CD4-positive, alpha-beta T cell treated with Interferon gamma for 1 hour (primary cell): Measurements from ENCODE around the gene DOK6.

Experiments
- DNase-seq: peaks from one replicate; pipeline ENCODE4 v3.0.0-alpha.2; 2020

DOK6 gene

GRCh38 chr18:69444221-69444620 is 43.5 kb downstream of the DOK6 start:
- DNase-seq: no peak

DNA sequence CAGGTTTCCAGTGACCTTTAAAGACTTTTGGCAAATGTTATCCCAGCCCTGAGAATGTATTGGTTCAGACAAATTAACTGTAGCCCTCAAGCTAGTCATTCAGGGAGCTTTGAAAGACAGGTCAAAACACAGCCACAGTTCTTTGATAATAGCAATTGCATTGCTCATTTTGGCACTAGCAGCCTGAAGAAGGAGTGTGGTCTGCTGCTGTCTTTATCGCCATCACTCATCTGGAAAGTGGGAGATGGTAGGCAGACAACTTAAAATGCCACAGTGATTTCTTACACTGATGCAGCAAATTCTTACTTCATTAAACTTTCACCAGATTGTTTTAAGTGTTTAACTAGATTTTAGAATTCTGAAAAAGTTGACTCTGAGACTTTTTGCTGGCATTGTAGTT is 47.2 kb downstream of the DOK6 start:
- DNase-seq: no peak

- DNase-seq: no peak
Measured at GRCh38 chr18:69455125-69455524, 54.4 kb downstream of the DOK6 start.

DNA sequence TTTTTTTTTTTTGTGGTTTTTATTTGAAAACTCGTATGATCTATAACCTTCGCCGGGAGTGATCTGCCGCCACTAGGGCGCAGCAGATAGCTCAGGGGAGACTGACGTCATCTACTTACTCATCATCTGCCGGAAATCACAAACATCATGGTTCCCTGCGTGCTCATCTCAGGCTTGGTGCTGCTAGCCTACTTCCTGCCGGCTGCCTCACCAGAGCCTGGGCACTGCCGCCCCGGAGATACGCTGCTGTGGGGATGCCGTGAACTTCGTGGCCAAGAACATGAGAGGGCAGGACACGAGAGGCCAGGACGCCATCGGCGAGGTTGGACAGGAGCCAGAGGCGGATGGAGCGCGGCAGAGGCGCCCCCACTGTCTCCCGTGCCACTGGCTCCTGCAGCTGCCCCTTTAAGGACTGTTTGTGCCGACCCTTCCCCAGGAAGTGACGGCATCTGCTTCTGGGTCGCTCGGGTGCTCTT is 68.8 kb downstream of the DOK6 start:
- DNase-seq: no peak

GRCh38 chr18:69480460-69480859 is 79.8 kb downstream of the DOK6 start:
- no peak for DNase-seq

DNA sequence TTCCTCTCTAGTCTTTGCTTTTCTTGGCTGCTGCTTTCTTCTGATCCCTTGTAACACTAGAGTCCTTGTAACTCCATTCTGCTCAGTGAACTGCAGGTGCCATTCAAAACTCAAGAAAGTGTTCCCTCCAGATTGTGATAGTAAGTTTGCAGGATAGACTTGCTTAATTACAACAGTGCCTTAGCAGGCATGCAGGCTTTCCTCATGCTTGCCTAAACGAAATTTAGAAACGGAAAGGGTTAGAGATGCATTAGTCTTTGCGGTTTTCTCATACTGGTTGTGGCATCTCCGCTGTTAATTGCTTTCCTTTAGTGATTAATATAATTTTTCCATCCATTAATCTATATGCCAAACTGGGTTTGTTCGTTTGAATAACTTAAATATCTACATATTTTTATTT is 82.9 kb downstream of the DOK6 start:
- DNase-seq: no peak

- no peak for DNase-seq
Measured at GRCh38 chr18:69484699-69485396, 84.2 kb downstream of the DOK6 start.

- DNase-seq: no peak
Measured at GRCh38 chr18:69487488-69488394, 87.1 kb downstream of the DOK6 start.

- DNase-seq: no peak
Measured at GRCh38 chr18:69490072-69490471, 89.4 kb downstream of the DOK6 start.

GRCh38 chr18:69490813-69491212 is 90.1 kb downstream of the DOK6 start:
- no peak for DNase-seq

- no peak for DNase-seq
Measured at GRCh38 chr18:69491576-69491975, 90.9 kb downstream of the DOK6 start.

- no peak for DNase-seq
Measured at GRCh38 chr18:69492861-69493260, 92.2 kb downstream of the DOK6 start.

- DNase-seq: no peak
Measured at GRCh38 chr18:69494841-69495240, 94.2 kb downstream of the DOK6 start.

GRCh38 chr18:69495338-69495737 is 94.7 kb downstream of the DOK6 start:
- DNase-seq: no peak

DNA sequence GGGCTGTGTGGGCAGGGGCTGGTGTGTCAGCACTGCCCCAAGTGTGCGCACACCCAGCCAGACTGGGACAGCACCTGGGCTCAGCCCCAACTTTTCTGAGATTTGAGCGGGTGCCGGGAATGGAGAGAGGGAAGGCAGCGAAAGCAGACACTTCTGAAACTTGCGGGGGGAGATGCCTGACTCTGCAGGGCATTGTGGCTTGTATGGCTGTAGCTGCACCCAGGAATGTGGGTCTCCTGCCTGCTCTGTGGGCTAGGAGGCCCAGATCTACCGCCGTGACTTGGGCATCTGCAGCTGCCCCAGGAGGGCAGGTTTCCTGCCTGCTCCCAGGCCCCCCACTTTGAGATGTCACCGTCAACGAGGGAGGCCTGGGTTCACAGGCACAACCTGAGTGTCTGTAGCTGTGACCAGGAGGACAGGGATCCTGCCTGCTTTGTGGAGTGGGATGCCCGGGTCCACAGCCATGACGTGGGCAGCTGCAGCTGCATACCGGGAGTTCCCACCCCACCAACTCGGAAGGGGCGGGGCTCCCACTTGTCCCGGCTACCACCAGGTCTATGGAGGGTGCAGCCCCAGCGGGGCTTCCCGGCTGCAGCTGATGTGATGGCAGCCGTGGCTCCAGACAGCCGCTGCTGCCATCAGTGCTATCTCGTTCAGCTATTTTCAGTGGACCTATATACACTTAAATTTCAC is 95.3 kb downstream of the DOK6 start:
- no peak for DNase-seq

- no peak for DNase-seq
Measured at GRCh38 chr18:69518989-69519388, 118.3 kb downstream of the DOK6 start.

DNA sequence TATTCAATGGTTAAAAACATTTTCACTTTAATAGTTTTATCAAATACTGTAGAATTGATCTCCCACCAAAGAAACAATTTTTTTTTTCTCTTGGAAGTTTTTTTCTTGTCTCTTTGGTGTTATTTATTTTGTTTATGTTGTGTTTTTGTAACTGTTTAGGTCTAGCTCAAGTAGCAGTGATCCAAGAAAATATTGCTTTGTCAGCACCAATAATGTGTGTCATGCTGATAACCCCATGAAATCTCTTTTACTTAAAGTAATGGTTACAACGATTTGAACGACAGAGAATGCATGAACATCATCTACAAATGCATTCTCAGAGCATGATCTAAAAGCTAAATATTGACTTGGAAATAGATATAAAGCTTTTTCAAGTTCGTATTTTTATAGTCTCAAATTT is 122.9 kb downstream of the DOK6 start:
- no peak for DNase-seq

- DNase-seq: no peak
Measured at GRCh38 chr18:69528435-69528834, 127.7 kb downstream of the DOK6 start.

DNA sequence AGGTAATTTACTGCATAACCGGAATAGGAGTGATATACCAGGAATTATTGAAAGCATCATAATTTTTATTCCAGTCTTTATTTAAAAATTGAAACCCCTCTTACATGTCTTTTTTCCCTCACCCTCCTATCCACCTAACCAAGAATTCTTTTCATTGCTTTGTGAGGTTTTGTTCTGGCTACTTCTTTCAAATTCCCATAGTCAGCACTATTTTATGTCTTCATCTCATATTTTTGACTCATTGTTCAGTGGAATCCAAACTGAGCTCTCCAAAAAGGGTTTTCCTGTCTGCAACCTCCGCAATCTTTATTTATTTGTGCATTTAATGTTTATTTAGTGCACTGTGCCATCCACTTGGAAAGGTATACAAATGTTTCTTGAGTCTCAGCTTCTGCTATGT is 128.5 kb downstream of the DOK6 start:
- DNase-seq: no peak

DNA sequence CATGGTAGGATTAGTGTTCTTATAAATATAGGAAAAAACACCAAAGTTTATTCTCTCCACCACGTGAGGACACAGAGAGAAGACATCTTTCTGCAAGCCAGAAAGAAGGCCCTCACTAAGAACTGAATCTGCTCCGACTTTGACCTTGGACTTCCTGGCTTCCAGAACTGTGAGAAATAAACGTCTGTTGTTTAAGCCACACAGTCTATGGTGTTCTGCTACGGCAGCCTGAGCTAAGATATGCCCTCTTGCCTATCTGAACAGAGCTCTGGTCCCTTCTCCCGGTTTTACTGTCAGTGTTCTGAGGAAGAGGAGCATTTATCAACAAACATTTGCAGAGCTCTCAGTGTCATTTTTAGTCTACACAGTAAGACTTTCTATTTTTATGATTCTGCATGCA is 131.3 kb downstream of the DOK6 start:
- no peak for DNase-seq

- no peak for DNase-seq
Measured at GRCh38 chr18:69537183-69537582, 136.5 kb downstream of the DOK6 start.

DNA sequence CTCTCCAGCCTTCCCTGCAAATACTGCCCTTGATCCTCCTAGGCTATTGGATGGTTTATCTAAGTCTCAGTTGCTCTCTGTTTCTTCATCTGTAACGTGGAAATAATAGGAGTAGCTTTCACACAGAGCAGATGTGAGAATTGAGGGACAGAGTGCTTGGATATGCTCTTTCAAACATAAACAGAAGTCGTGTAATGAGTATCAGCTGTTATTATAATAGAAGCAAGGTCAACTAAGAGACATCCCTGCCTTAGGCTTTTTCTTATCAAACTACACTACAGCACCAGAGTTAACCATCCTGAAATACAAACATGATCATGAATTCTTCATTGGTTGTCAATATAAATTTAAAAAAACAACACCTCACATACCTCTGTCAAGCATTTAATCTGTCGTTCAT is 138.2 kb downstream of the DOK6 start:
- DNase-seq: no peak

DNA sequence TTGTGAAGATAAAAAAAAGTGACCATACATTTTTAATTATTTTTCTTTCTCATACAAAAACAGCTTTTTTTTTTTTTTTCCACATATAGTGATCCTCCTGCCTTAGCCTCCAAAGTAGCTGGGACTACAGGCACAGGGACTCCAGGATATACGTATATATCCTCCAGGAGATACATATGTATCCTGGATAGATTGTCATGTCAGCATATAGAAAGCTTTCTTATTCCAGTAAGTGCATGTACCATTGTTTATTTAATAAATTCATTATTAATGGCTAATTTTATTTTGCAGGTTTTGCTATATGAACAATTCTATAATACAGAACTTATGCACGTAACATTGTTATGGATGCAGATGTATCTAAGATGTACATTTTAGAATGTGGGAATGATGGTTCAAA is 138.7 kb downstream of the DOK6 start:
- DNase-seq: no peak

GRCh38 chr18:69556228-69556627 is 155.5 kb downstream of the DOK6 start:
- DNase-seq: no peak
